HG02642 (cell line): ENCODE results near the gene KIF9.
"Not testable (repeated sequence)": the region's sequence is repeated elsewhere in the genome, so short reads cannot be mapped to it uniquely, and the experiment has no call there.

Experiments
- ATAC-seq: cut with Tn5 transposase; IDR thresholded peaks from one replicate; pipeline ENCODE4 v1.9.1; 2021; ENCODE audit warnings: mild to moderate bottlenecking; ENCODE audit not compliant: unreplicated experiment, poor library complexity

KIF9 gene

DNA sequence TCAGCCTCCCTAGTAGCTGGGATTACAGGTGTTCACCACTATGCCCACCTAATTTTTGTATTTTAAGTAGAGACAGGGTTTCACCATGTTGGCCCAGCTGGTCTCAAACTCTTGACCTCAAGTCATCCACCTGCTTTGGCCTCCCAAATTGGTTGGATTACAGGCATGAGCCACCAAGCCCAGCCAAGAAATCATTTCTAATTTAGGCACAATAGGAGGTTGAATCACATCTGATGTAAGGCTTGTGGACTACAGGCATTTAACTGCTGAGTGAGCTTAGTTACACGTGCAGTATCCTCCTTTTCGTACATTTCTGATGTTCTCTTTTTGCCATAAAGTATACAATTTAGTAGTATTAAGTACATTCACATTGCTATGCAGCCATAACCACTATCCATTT lies 87.6 kb downstream of the KIF9 start:
- ATAC-seq: no peak

DNA sequence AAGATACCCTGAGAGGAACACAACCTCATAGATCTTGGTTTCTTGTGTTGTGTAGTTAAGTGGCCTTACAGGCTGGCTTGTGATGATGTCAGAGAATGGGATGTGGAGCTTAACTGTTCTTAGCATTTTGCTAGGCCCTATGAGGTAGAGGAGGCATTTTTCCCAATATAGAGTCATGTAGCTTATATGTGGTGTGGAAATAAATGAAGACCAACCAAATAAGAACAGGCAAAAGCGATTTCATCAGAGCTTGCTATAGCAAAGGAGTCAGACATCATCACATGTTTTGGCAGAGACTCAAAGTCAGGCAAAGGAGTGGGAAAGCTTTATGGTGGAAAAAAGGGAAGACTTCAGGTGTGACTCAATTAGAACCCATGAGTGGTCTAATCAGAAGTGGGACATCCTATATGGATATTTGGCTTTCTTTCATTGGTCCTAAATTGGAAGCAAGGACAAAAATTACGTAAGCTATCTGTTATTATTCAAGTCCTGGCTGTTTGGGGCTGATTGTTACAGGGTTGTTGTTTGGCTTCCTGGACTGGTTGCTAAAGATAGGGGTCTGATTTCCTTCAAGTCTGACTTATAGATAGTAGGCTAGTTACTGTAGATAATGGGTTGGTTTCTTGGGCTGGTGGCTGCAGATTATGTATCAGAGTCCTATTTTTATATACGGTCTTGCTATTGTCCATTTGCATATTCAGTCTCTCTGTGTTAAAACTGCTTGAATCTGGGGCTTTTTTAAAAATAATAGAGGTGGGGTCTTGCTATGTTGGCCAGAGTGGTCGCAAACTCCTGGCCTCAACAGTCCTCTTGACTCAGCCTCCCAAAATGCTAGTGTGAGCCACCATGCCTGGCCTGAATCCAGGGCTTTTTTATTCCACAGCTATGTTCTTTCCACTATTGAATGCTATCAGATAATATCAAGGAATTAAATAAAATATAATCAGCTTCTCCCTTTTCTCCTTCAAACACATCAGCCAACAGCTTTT lies 88.4 kb downstream of the KIF9 start:
- ATAC-seq: no peak

- no peak for ATAC-seq
These were observed 96.3 kb downstream of the KIF9 start for GRCh38 chr3:47186285-47186684.

- not testable (repeated sequence) for ATAC-seq
These were observed 100.9 kb downstream of the KIF9 start for GRCh38 chr3:47181685-47182084.

DNA sequence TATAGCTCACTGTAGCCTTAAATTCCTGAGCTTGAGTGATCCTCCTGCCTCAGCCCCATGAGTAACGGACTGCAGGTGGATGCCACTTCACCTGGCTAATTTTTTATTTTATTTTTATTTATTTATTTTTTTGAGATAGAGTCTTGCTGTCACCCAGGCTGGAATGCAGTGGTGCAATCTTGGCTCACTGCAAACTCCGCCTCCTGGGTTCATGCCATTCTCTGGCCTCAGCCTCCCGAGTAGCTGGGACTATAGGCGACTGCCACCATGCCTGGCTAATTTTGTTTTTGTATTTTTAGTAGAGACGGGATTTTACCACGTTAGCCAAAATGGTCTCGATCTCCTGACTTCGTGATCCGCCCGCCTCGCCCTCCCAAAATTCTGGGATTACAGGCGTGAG lies 102.6 kb downstream of the KIF9 start:
- not testable (repeated sequence) for ATAC-seq
